Posterior vena cava (tissue), 2 donors: ENCODE results near the gene PGLYRP3. TPM values are rescaled to one million over a fixed set of nuclear protein-coding genes. Genes with fewer than 3 reads are reported as not detected.
"Not testable (repeated sequence)": the region's sequence is repeated elsewhere in the genome, so short reads cannot be mapped to it uniquely, and the experiment has no call there.

Experiments used
- DNase-seq: peaks from one replicate; pipeline ENCODE4 v3.0.0-alpha.2; 2020; ENCODE audit warnings: low spot score
- intact Hi-C, 2 donors: fragments of 100-400 bp; cut with DNase I; formaldehyde crosslinking; loops; one replicate each; pipeline versions ENCODE4 v1.14.1 to v1.14.2; 2022 to 2023
- total RNA-seq, 2 donors: library from RNA; stranded (reverse); fragmentation: NEBNext Ultra II Directional; extraction: Animal tissue kit (Norgen Biotek cat#: 25700); gene quantifications; one replicate each; pipeline ENCODE4 v1.2.1, GENCODE V29; 2021
- donor health status: DM: yes; HTN: yes; CAD: no.
- donor health status: DM: yes; HTN: yes; CAD: no.

The PGLYRP3 gene
- total RNA-seq, 2 donors from 2014 or later = not detected

DNA sequence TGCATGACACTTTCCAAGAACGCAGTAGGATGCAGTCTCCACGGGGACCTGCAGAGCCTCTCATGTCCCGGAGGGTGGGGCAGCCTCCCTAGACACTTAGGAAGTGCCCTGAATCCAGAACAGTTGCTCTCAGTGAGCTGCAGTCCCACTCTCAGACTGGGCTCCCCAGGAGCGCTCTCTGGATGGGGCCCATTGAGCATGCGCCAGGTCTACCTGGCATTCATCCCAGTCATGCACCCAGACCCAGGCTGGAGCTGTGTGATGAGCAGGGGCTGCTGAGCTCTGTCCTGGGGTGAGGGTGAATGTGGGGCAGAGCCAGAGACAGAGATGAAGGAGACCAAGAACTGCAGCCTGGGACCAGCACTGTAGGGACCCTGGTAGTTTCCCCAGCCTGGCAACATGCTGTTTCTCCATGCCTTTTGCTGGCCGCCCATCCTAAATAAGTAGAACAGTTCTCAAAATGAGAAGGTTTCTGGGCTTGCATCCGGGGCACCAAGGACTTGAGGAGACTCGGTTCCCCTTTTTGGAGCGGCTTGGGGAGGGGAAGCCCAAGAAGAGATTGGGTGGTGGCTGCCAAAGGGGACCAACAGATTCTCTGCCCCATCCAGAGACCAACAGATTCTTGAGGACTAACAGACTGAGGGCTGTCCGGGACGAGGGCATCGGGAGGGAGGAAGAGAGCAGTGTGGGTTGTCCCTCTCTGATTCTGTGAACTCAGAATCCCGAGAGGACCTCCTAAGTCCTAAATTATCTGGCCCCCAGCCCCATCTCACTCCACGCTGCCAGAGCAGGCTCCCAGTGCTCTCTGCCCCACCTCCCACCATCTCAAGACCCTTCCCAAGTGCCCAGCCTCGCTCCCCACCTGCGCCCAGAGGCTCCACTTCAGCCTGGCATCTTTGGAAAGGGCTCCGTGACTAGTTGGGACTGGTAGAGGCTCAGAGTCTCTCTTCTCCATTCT is 36.9 kb upstream of the PGLYRP3 start:
- peak; percentile 37 for DNase-seq
- intact Hi-C loops = loop anchor here (5.0 kb wide), 3 partner anchors 143 to 223 kb away; no protein-coding TSS in a partner anchor

DNA sequence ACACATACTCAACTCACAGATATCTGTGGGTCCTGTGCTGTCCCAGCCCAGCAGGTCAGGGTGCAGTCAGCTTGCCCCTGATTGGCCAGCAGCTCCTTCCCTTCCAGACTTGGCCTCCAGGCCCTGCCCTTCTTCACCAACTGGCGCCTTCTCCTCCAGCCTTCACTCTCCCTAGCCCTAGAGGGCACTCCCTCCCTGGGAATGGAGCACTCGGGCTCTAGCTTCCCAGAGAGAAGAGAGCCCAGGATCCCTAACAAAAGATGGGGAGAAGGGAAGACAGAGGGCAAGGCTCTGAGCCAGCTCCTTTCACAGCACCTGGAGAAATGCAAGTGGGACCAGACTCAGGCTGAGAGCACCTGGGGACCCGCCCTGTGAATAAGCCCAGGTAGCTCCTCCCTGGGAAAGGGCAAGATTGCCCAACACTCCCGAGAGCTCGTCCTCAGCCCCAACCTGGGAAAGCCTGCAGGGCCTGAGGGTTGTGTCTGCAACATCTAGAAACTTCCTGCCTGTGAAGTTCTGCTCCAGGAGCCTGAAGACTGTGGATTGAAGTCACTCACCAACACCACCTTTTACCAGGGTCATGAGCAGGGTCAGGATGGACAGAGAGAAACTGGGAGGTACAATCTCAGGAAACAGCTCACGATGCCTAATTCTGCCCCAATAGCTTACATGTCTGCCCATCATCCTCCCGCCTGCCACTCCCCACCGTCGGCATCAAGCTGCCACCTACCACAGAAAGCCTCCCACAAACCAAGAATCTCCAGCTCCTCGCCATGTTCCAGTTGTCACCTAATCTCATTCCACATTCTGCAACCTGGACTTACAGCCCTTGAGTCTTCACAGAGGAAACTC is 36.0 kb upstream of the PGLYRP3 start, which contains the start of gene PGLYRP4:
Gene PGLYRP4, minus strand, starts transcription at position 331 of the 852 bp plus-strand sequence. CDS start 909 bp downstream, outside the sequence.
- intact Hi-C loops = no loop called here
- DNase-seq = no peak

DNA sequence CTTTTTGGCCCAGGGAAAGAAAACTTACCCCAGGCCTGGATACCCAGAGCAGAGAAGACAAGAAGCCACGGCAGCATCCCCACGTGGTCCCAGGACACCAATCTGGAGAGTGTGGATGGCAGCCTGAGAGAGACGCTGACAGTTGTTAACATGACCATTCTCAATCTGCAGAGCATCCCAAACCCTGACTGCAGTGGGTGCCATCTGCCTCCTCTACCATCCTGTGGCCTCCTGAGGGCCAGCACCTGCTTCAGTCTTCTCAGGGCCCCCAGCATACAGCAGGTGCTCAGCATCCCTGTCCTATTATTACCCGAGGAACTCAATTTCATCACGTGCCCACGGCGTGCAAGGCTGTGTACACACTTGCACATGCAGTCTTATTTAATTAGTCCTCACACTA is 35.1 kb upstream of the PGLYRP3 start:
- intact Hi-C loops = no loop called here
- DNase-seq = peak; percentile 60

DNA sequence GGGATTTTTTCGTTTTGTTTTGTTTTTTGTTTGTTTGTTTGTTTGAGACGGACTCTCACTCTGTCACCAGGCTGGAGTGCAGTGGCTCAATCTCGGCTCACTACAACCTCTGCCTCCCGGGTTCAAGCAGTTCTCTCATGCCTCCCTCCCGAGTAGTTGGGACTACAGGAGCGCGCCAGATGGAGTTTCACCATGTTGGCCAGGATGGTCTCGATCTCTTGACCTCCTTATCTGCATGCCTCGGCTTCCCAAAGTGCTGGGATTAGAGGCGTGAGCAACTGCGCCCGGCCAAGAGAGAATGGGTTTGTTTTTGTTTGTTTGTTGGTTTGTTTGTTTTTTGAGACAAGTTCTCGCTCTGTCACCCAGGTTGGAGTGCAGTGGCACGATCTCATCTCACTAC is 34.3 kb upstream of the PGLYRP3 start:
- peak; percentile 41 for DNase-seq
- intact Hi-C loops = not testable (repeated sequence)

DNA sequence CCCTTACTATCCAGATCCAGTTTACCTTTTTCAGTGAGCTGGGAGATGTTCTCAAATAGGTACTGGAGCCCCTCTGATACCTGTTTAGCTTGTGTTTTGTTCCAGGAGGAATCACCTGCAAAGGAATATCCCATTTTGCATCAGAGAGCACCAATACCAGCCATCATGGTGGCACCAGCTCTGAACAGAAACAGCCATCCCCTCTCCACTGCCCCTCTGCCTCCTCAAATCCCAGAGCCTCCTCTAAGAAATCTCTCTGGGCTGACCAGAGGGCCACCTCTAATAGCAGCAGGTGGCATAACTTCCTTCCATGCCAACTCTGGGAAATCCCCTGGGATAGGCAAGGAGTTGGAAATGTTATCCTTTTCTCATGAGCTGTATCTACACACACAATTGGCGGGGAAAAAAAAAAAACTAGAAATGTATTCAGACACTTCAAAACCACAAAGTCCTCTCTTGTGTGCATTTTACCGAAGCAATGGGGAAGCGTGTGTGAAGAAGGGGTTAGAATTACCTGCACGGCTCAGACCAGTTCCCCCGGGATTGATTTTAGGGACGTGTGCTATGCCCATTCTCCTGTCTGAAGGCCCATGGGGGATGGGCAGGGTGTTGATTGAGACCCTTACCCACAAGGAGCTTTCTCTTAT is 33.4 kb upstream of the PGLYRP3 start:
- peak; percentile 25 for DNase-seq
- intact Hi-C loops = no loop called here

DNA sequence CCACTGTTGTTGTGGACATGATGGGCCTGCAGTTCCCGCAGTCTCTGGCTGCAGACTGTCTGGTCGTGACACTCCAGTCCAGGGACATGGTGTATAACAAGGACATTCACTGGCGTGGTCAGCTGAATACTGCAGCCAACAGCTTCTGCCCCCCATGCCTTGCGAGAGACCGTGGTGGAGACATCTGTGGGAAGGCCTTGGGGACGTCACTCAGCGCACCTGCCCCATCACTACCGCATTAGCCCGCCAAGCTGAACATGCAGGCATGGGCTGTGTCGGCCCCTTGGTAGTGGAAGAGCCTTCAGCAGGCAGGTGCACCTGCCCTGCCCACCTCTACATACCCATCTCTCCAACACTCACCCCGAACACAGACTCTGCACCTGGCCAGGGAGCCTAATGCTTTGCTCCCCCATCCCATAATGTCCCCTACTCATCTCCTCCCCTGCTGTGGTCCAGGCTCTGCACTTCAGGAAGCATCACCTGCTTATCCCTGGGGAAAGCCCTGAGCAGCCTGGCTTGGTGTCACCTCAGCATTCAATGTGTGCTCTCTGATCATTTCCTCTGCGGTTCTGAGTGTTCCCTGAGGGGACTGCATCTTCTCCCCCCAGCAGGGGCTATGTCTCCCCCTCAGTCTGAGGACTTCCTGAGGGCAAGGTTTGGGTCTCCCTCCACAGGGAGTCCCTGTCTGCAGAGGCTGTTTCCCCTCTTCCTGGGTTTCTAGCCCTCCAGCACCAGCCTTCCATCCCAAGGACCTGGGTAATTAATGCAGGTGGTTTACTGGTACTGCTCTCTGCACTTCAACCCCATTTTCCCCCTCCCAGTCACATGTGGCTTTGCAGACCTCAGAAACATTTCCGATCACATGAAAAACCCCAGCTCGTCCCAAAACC is 32.7 kb upstream of the PGLYRP3 start:
- no peak for DNase-seq
- intact Hi-C loops = no loop called here

DNA sequence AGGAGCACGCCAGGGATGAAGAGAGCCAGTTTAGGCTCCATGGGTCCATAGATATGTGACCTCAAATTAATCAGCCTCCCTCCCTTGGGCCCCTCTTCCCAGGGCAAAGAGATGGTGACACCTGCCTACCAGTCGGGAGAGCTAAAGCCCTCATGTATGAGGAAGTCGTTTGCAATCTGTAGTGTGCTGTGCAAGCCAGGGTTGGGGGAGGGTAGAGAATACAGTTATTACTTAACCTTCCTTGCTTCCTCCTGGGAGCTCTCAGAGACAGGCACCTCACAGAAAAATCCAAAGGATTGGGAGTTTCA is 31.9 kb upstream of the PGLYRP3 start:
- DNase-seq = peak; percentile 38
- intact Hi-C loops = no loop called here

DNA sequence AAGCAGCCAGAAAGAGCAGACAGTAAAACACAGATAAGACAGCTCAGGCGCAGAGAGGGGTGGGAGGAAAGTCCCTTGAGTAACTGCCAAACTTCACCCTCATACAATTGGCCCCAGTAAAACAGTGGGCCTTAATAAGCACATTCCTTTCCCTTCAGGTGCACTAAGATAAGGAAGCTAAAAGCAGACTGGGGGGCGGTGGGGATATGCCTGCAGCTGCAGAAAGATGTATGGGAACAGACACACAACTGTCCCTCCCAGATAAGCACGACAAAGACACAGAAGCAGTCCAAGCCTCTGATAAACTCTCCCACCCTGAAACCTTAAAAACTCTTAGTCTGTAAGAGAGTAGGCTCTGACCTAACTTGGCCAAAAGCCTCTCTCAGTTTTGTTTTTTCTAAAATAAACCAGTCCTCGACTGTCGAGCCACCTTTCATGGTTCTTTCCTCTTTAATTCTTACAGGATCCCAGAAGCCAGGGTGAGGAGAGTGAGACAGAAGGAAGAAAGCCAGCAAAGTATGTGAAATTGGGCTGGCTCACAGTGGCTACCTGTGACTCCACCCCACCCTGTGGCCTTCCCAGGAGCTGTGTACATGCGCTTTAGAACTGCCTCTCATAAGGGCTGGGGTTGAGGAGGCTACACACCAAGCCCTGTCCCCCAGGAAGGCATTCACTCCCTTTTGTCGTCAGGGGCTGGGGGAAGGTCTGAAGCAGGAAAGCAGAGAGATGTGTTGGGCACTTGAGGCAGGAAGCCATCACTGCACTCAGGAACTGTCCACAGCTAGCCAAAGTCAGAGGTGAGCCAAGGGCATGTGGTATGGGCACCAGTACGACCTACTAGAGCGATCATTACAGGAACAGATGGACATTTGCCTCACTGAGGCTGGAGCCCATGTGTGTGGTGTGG is 31.3 kb upstream of the PGLYRP3 start:
- intact Hi-C loops = no loop called here
- DNase-seq = peak; percentile 43

DNA sequence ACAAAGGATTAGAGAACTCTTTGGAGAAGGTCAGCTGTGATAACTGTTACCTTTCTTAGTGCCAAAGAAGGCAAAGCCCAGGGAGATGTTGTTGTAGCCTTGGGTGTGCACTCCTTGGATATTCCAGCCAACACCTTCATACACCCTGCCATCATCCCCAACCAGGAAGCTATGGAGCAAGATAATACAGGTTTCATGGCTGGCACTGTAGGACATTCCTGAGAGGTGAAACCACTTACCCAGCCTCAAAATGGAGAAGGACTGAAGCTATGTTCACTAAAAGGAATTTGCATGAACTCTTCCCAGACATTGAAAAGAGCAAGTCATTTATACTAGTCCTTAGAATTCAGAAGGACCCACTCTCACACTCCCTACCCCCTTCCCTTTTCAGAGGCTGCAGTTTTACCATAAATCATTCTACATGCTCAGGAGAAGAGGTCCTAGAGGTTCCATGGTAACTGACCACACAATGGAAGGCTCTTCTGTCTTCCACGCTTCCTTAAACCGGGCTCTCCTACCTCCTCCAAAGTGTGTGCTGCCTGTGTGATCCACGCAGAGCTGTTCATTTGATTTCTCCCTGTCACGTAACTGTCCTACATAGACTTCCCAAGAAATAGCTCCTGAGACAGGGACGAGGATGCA is 30.4 kb upstream of the PGLYRP3 start:
- DNase-seq = no peak
- intact Hi-C loops = no loop called here

DNA sequence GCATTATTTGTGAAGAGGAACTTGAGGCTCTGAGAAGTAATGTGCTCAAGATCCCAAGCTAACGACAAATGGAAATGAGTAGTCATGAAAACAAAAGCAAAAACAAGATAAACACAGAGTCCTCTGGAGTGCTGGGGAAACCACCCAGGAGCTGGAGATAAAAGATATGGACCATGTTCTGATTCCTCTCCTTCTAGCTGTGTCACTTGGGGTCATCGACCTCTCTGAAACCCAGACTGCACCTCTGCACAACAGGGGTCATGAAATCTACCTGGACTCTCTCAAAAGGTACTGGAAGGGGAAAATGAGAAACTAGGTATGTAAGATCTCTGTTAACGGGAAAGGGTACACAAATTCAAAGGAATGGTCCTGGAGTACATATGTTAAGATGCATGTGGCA is 29.4 kb upstream of the PGLYRP3 start:
- DNase-seq = no peak
- intact Hi-C loops = no loop called here

DNA sequence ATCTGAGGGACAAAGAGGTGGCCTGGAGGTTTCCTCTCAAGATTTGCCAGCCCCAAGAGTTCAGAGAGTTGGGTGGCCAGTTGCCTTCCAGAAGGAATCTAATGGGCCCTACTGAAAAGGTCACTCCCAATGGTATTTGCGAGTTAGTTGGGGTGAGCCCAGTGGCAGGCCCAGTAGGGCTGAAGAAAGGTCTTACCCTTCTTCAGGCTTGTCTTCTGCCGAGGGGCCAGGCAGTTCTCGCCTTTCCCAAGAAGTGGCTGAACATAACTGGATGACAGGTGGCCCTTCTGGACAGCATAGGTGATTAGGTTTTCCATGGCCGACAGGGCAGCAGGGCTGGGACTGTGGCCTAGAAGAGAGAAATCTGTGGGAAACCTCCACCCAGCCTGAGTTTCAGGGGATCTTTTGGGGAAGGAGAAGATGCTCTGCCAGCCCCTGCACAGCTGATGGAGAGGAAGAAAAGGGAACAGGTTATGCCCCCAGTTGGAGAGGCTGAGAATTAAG is 28.7 kb upstream of the PGLYRP3 start:
- DNase-seq = no peak
- intact Hi-C loops = no loop called here

DNA sequence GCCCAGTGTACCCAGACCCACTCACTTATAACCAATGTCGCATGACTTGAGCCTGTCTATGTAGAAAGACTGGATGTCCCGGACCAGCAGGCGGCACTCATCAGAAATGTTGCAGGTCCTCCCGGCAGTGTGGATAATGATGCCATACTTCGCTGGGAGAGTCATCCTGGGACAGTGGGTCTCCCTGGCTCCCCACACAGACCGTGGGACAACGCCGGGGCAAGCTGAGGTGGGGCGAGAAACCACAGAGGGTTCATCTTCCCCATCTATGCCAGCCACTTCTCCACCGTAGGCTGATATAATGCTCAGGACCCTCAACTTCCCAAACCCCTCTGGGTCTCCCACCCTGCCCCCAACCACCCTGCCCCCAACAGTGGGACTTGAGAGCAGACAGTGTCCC is 27.6 kb upstream of the PGLYRP3 start:
- intact Hi-C loops = no loop called here
- no peak for DNase-seq

DNA sequence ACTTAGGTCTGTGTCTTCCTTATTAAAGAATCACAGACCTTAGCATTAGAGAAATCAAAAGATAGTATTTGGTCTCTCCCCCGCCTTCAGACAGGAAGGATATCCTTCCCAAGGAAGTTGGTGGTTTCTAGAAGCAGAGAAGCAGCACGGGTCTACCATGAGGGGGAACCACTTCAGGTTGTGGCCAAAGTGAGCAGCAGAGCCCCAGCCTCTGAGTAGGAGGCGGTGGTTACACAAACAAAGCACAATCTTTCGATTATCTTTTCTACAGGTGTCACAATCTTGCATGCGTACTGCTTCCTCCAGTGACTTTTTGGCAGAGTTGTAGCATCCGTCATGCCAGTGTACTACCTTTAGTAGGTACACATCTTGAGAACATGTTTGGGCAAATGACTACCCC is 27.1 kb upstream of the PGLYRP3 start:
- DNase-seq = no peak
- intact Hi-C loops = no loop called here

DNA sequence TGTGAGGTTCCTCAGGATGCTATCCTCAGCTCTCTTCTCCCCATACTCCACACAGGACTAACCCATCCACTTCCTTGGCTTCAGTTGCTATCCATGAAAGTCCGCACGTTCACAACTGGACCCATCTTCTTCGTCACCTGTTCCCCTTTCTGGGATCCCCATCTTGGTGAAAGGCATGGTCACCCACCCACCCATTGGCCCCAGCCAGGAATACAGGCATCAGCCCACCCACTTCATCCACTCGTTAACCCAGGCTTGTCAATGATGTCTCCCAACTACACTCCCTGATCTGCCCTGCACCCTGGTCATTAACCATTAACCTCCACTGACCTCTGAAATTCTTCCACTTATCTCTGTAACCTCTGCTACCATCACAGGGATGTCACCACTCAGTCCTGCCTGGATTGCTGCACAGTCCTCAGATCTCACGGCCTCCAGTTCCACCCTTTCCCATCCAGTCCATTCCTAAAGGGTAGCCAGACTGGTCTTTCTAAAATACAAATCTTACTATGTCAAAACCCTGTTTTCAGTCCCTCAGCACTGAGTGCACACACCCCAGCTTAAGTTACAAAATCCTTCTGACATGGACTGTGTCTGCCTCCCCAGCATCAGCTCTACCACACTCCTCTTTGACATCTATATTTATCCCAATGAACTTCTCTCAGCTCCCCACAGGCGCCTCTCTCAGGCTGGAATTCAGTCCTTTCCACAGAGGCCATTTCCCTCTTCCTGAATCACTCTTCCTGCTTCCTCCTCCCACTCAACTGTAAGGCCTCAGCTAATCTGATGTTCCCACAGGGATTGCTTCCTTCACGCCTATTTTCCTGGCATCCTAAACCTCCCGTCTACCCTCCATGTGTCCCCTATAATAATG is 25.5 kb upstream of the PGLYRP3 start:
- DNase-seq = no peak
- intact Hi-C loops = no loop called here

DNA sequence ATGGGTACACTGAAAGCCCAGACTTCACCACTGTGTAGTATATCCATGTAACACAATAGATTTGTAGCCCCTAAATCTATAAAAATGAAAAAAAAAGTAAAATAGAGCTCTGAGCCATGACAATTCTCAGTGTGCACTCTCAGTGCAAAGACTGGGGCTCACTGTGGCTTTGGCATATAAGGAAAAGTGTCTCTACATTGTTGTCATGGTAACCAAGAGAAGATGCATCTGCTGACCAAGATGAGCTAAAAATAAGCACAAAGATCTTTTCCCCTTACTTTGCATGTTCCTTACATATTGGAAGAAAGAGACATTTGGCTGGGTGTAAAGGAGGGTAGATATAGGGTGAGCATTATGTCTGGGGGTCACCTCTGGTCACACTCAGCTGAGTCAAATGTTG is 23.9 kb upstream of the PGLYRP3 start:
- intact Hi-C loops = no loop called here
- DNase-seq = no peak

DNA sequence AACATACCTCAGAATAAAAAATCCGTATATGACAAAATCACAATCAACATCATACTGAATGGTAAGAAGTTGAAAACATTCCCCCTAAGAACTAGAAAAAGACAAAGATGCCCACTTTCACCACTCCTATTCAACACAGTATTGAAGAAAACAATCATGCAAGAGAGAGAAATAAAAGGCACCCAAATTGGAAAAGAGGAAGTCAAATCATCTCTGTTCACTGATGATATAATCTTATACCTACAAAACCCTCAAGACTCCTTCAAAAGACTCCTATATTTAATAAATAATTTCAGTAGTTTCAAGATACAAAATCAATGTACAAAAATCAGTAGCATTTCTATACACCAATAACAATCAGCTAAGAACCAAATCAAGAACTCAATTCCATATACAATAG is 21.1 kb upstream of the PGLYRP3 start:
- no peak for DNase-seq
- intact Hi-C loops = no loop called here
